ENCODE measurements around the gene DSE.

Gene DSE

DNA sequence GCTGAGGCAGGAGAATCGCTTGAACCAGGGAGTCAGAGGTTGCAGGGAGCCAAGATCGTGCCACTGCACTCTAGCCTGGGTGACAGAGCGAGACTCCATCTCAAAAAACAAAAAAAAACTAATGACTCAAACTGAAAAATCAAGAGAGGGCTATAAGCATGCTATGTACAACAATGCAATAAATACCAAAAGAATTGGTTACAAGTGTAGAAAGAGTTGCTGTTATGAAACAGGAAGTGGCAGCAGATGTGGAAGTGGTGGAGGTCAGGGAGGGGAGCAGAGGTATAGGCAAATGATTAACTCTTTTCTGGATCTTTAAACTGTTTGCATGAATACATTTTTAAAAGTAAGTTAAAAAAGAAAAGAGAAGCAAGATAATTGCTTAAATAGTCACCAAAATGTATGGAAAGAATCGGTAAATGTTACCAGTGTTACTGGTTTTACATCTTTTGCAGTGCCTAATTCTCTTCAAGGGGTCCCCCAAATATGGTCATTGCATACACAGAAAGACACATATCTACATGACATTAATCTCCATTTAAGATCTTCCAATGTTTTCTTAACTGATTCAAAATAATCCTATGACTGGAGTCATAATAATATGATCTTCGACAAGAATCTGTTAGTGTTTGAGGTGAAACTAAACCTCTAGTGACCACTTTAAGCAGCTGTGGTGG lies 105.4 kb downstream of the DSE start:
- no peak overlapping the region for H3K4me3 ChIP-seq (ENCODE audit: low read length)
- TF ChIP-seq, protein P1, sequence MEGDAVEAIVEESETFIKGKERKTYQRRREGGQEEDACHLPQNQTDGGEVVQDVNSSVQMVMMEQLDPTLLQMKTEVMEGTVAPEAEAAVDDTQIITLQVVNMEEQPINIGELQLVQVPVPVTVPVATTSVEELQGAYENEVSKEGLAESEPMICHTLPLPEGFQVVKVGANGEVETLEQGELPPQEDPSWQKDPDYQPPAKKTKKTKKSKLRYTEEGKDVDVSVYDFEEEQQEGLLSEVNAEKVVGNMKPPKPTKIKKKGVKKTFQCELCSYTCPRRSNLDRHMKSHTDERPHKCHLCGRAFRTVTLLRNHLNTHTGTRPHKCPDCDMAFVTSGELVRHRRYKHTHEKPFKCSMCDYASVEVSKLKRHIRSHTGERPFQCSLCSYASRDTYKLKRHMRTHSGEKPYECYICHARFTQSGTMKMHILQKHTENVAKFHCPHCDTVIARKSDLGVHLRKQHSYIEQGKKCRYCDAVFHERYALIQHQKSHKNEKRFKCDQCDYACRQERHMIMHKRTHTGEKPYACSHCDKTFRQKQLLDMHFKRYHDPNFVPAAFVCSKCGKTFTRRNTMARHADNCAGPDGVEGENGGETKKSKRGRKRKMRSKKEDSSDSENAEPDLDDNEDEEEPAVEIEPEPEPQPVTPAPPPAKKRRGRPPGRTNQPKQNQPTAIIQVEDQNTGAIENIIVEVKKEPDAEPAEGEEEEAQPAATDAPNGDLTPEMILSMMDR (IDR thresholded peaks at IDR 0.05; ENCODE audit: insufficient read depth, low read depth, low read length, missing control alignments) = no peak
- no peak for DNase-seq (ENCODE audit: low read depth)

DNA sequence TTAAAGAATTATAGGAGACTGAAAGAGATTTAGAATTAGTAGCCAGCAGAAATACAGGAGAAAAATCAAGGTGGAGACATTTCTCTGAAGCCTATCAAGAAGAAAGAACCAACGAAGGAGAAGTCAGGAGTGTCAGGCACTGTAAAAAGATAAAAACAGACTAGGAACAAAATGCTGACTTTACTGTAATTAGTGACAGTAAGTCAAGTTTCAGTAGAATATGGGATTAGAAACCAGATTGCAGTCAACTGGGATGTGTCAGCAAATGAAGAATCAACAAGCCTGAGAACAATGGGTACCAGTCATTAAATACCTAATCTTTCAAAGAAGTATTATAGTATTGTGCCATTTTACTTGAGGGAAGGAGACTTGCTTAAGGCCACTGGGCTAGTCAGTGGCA lies 112.0 kb downstream of the DSE start:
- DNase-seq (ENCODE audit: low read depth) = peak; percentile 10
- TF ChIP-seq, protein P1 (IDR thresholded peaks at IDR 0.05; ENCODE audit: insufficient read depth, low read depth, low read length, missing control alignments) = no peak
- H3K4me3 ChIP-seq (ENCODE audit: low read length) = no peak overlapping the region

DNA sequence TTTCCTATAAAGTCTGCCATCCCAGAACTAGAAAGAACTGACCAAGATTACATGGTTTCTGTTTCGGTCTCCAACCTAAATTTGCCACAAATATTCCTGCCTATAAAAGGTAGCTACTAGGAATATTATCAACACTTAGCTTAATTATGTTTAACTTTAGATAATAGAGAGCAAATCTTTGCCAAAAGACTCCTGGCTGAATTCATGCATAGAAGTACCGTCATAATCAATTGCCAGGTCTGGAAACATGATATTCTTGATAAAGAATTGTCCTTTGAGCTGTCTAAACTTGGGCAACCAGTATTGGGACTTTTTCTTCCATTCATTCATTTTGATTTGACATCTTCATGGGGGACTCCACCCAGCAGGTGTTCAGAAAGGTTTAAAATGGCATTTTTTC lies 112.9 kb downstream of the DSE start:
- TF ChIP-seq, protein P1 (IDR thresholded peaks at IDR 0.05; ENCODE audit: insufficient read depth, low read depth, low read length, missing control alignments) = no peak
- no peak for DNase-seq (ENCODE audit: low read depth)
- no peak overlapping the region for H3K4me3 ChIP-seq (ENCODE audit: low read length)

DNA sequence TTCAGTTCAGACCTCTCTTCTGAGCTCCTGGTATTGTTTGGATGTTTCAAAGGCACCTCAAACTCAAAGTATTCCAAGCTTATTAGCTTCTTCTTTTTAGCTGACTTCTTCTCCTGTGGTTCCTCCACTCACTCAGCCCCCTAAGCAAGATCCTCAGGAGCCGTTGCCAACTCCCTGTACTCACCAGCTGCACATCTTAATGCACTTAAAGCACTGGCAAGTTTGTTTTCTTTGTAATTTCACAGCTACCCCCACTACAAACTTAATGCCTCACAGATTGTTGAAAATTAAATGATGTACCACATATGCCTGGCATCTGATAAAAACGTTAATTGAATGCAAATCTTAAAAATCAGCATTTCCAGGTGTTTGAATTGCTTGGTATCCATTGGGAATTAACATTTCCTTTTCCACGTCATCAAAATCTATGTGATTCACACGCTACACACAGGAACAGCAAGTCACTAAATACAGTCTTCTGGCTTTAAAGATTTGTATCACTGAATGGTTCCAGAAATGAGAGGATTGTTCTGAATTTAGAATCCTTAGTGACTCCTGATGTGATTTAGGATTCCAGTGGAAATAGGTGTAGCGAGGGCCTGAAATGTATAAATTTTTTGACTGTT lies 114.9 kb downstream of the DSE start:
- H3K4me3 ChIP-seq (ENCODE audit: low read length) = no peak overlapping the region
- TF ChIP-seq, protein P1 (IDR thresholded peaks at IDR 0.05; ENCODE audit: insufficient read depth, low read depth, low read length, missing control alignments) = no peak

DNA sequence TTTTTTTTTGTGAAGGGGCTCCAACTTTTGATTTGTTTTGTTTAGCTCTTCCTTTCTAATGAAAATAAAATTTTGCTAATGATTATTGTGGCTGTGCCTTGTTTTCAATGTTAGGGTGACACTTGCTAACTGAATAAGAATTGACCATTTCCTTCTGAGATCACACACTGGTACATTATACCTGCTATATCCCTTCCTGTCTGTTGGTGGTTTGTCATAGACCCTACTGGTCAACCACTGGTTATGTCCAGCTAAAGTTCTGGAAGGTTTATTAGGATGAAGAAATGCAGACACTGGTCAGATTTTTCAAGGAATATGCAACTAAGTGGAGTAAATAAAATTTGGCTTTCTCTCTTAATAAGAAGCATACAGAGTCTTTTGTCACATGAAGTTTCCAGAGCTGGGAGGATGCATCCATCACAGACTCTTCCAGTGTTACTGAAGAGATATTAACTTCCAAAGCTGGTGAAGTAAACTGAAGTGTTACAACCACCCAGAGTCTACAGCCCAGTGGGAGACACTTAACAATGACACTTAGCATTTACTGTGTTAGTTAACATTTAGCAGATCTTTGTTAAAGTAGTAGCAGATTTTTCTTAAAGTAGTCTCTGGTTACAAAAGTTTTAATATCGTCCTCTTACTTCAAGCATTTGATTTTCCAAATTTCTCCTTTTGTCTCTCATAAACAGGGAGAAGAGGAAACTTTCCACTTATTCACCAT lies 121.0 kb downstream of the DSE start:
- DNase-seq (ENCODE audit: low read depth) = no peak
- no peak overlapping the region for H3K4me3 ChIP-seq (ENCODE audit: low read length)
- TF ChIP-seq, protein P1 (IDR thresholded peaks at IDR 0.05; ENCODE audit: insufficient read depth, low read depth, low read length, missing control alignments) = no peak

More for the DNA sequence above, 114.9 kb downstream of the DSE start:
- no peak for DNase-seq (ENCODE audit: low read depth)

DNA sequence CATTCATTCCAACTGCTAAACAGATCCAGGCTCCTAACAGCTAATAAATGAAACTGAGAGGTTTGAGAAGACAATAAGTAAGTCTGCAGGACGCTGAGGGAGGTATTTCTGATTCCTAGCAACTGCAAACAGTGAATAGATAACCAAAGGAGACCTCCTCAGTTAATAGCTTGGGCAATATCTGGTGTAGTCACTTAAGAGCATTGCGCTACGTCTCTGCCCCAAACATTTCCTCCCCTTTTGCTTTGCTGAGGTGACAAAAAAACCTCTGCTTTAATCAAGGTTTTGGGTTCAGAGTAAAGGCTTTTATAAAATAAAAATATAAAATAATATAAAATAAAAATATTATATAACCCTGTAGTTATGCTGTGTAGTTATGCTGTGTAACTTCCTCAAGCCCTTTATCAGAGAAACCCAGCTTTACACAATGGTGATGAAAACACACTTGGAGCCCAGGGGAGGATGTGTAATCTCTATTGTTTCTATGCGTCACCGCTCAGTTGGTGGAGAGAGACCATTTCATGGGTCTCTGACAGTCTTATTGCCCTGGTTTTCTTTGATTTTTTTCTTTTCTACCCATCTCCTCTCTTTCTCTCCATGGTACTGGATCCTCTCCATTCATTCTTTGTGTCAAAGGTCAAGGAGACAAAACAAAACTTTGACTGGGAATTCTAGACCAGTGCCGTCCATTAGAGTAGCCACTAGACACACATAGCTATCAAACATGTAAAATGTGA lies 121.8 kb downstream of the DSE start:
- TF ChIP-seq, protein P1 (IDR thresholded peaks at IDR 0.05; ENCODE audit: insufficient read depth, low read depth, low read length, missing control alignments) = no peak
- peak; percentile 9 for DNase-seq (ENCODE audit: low read depth)
- H3K4me3 ChIP-seq (ENCODE audit: low read length) = no peak overlapping the region
